ENCODE results near the gene ZNF816.
"Not testable (repeated sequence)": the region's sequence is repeated elsewhere in the genome, so short reads cannot be mapped to it uniquely, and the experiment has no call there.

Gene ZNF816

DNA sequence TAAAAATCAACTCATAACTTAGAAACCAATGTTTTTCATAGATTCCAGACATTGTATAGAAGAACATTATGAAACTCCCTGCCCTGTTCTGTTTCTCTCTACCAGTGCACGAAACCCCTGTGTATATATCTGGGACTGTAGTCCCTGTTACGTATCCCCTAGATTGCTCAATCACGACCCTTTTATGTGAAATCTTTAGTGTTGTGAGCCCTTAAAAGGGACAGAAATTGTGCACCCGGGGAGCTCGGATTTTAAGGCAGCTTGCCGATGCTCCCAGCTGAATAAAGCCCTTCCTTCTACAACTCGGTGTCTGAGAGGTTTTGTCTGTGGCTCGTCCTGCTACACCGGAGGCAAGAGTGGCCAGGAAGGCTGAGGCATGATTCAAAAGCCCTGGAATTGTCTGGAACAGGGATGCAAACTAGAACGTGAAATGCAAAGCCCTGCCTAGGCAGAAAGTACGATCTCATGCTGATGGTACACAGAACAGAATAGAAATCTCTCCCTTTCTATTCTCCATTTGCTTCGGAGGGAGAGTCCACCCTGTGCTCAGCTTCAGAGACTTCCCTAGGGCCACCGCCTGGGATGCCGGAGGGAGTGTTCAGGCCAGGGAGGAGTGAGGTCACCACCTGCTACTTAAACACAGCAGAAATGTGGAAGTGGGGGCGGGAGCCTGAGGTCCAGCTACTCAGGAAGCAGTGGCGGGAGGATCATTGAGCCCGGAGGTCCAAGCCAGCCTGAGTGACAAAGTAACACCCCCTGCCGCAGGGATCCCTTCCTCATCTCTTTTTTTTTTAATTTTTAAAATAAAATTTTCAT, 38.7 kb downstream of the ZNF816 start:
- no peak for DNase-seq

GRCh38 chr19:52922841-52923777, 39.6 kb downstream of the ZNF816 start, which contains the start of gene ZNF888:
ZNF888 (minus strand) TSS chr19:52923428; CDS start chr19:52917873, 5,555 bp downstream.
- DNase-seq = no peak

GRCh38 chr19:52917531-52917930, 45.1 kb downstream of the ZNF816 start:
- DNase-seq = no peak

GRCh38 chr19:52910648-52911047, 52.0 kb downstream of the ZNF816 start:
- no peak for DNase-seq

GRCh38 chr19:52904052-52904780, 58.5 kb downstream of the ZNF816 start:
- DNase-seq = not testable (repeated sequence)

- DNase-seq = no peak
Observed at GRCh38 chr19:52901842-52902241, 60.8 kb downstream of the ZNF816 start.

All from NCI-H510A treated with DMSO at 0.1 percent for 48 hours (cell line).